ENCODE results near the gene EPHB3. TPM values are rescaled to one million over a fixed set of nuclear protein-coding genes. Genes with fewer than 3 reads are reported as not detected.

The EPHB3 gene
- total and polyA plus RNA-seq, 2 of the 4 experiments (the other 2 are of a cell fraction): 0.72 to 2.9 TPM

- 21% methylated on average over 2 of the region's 17 CpGs; no CpG with 5 or more reads in 1 of the 2 experiments for WGBS, 2 experiments (ENCODE audit: extremely low coverage in 2 of 2, insufficient read length in 1 of 2)
- H2BK20ac ChIP-seq (ENCODE audit: low read depth, low read length): no peak overlapping the region
- H4K91ac ChIP-seq (ENCODE audit: insufficient read depth, low read depth, low read length): no peak overlapping the region
- no peak overlapping the region for H2AK9ac ChIP-seq (replicated peaks; ENCODE audit: low read depth, low read length, poor library complexity)
- in situ Hi-C loops (cut with MboI; ENCODE audit: low sequenced_read_pairs) (no loop called here), dilution Hi-C loops (cut with HindIII; ENCODE audit: low sequenced_read_pairs, unreplicated experiment) (no loop called here), intact Hi-C loops (cut with micrococcal nuclease) (no loop called here)
- H3K27me3 ChIP-seq (ENCODE audit: control insufficient read depth, insufficient read depth, low read length): peaks cover 16% of the 10 kb centered on the region
- H4K5ac ChIP-seq (ENCODE audit: low read depth, low read length): peak overlapping the region; percentile 27; the same call in 1 of the 2 replicates
- no peak overlapping the region for H4K8ac ChIP-seq (ENCODE audit: low read depth in 2 of 2, low read length in 2 of 2)
- H3K36me3 ChIP-seq (ENCODE audit: control insufficient read depth, insufficient read depth, low read length): no peaks in the 10 kb centered on the region
- no peak overlapping the region for H2BK5ac ChIP-seq (ENCODE audit: low read depth, low read length, poor library complexity, severe bottlenecking)
- no peak for TF ChIP-seq NFE2L2 (IDR thresholded peaks at IDR 0.05; ENCODE audit: low read depth, low read length)
- no peak for TF ChIP-seq ELK1 (IDR thresholded peaks at IDR 0.05; ENCODE audit: borderline replicate concordance, low read depth, low read length)
- TF ChIP-seq MXI1 (IDR thresholded peaks at IDR 0.05; ENCODE audit: borderline replicate concordance, low read depth, low read length): no peak
- no peak for TF ChIP-seq BHLHE40 (IDR thresholded peaks at IDR 0.05; ENCODE audit: low read depth, low read length)
- no peak for TF ChIP-seq RFX5 (IDR thresholded peaks at IDR 0.05; ENCODE audit: low read depth, low read length)
- TF ChIP-seq RAD21 (IDR thresholded peaks at IDR 0.05; ENCODE audit: low read length): no peak
- no peak overlapping the region for H3K14ac ChIP-seq (replicated peaks; ENCODE audit: low read depth, low read length)
- no peak overlapping the region for H3K4me3 ChIP-seq (ENCODE audit: insufficient read depth, low read depth, low read length)
- no peak overlapping the region for H2BK15ac ChIP-seq (ENCODE audit: low read depth, low read length)
- ATAC-seq (ENCODE audit: low read depth): peak; percentile 75
- H3K4me1 ChIP-seq (ENCODE audit: control insufficient read depth, insufficient read depth, low read length): peaks cover 17% of the 10 kb centered on the region; the same call in 1 of the 2 replicates
- H3K18ac ChIP-seq (ENCODE audit: low read depth, low read length): no peak overlapping the region; the same call in 1 of the 2 replicates
- H3K56ac ChIP-seq (ENCODE audit: extremely low read depth, insufficient read depth, low read length): no peak overlapping the region
- CTCF ChIA-PET: interaction anchor here (0.6 kb wide), 1 partner anchor 316 kb away, joined by 4 read pairs; no protein-coding TSS in a partner anchor
- H3K4me2 ChIP-seq (ENCODE audit: low read depth, low read length): no peak overlapping the region
- no TSS peak for BruUV-seq (replicated peaks)
- H3K9me3 ChIP-seq (ENCODE audit: control insufficient read depth, insufficient read depth, low read length): no peaks in the 10 kb centered on the region
- peak overlapping the region; percentile 54 for H2AFZ ChIP-seq (replicated peaks; ENCODE audit: low read length, poor library complexity)
- H3K9ac ChIP-seq (ENCODE audit: low read depth, low read length): no peak overlapping the region
- DNase-seq: peak; percentile 24
- H3K23ac ChIP-seq (ENCODE audit: low read depth, low read length): no peak overlapping the region
- no peaks in the 10 kb centered on the region for H4K20me1 ChIP-seq (ENCODE audit: insufficient read depth, low read length)
- no peak overlapping the region for H3K27ac ChIP-seq (ENCODE audit: insufficient read depth, low read length)
- H3K9me1 ChIP-seq (ENCODE audit: insufficient read depth, low read length): no peaks in the 10 kb centered on the region
- H3K4ac ChIP-seq (ENCODE audit: low read depth, low read length): no peak overlapping the region
- no peaks in the 10 kb centered on the region for H3K79me1 ChIP-seq (ENCODE audit: low read depth in 1 of 2, low read length in 2 of 2)
- POLR2A ChIA-PET (ENCODE audit: unreplicated experiment): no interaction called here
- H2AK5ac ChIP-seq (ENCODE audit: low read depth, low read length): no peak overlapping the region
- no peak overlapping the region for H2BK120ac ChIP-seq (ENCODE audit: low read depth, low read length)
These were observed 31.0 kb downstream of the EPHB3 start for GRCh38 chr3:184592371-184593219.
